ENCODE measurements around the gene SLX4IP.

SLX4IP gene

GRCh38 chr20:10578607-10579006 lies 143.5 kb downstream of the SLX4IP start (continued):
- TF ChIP-seq ZSCAN16 (tag by site-specific recombination; IDR thresholded peaks at IDR 0.05) (no peak), ZXDB (tag by site-specific recombination; IDR thresholded peaks at IDR 0.05) (0 out of 2 replicates have a peak, but pooled peaks have one; percentile 40), ZNF248 (tag by site-specific recombination; IDR thresholded peaks at IDR 0.05) (no peak), WT1 (tag by site-specific recombination; IDR thresholded peaks at IDR 0.05) (no peak), ZNF133 (tag by site-specific recombination; IDR thresholded peaks at IDR 0.05) (no peak), ZNF112 (tag by site-specific recombination; IDR thresholded peaks at IDR 0.05) (no peak), HOXC10 (CRISPR knock-in tag; IDR thresholded peaks at IDR 0.05) (no peak), ZBTB21 (tag by site-specific recombination; IDR thresholded peaks at IDR 0.05) (no peak)

GRCh38 chr20:10579942-10580341 lies 144.8 kb downstream of the SLX4IP start:
- Histone ChIP-seq H3K36me3 (ENCODE audit: control insufficient read depth in 2 of 2, insufficient read depth in 1 of 2, low read length in 2 of 2) (no peaks in the 10 kb centered on the region), H3K4me3 (ENCODE audit: low read depth, low read length) (no peak overlapping the region), H3K4me1 (ENCODE audit: control insufficient read depth, insufficient read depth, low read length) (peaks cover 21% of the 10 kb centered on the region), H3K9me3 (ENCODE audit: control insufficient read depth, insufficient read depth, low read depth, low read length) (no peaks in the 10 kb centered on the region), H3K27ac (ENCODE audit: extremely low read depth, low read depth, low read length) (no peak overlapping the region)
- TF ChIP-seq ZNF221 (tag by site-specific recombination; IDR thresholded peaks at IDR 0.05; ENCODE audit: borderline replicate concordance) (no peak), KLF10 (tag by site-specific recombination; IDR thresholded peaks at IDR 0.05) (no peak), ZNF510 (tag by site-specific recombination; IDR thresholded peaks at IDR 0.05; ENCODE audit: insufficient replicate concordance) (no peak), ZNF280C (tag by site-specific recombination; IDR thresholded peaks at IDR 0.05) (no peak), SP3 (tag by site-specific recombination; IDR thresholded peaks at IDR 0.05) (no peak), HIC1 (tag by site-specific recombination; IDR thresholded peaks at IDR 0.05) (no peak), INSM2 (tag by site-specific recombination; IDR thresholded peaks at IDR 0.05) (no peak), ZNF155 (tag by site-specific recombination; IDR thresholded peaks at IDR 0.05) (no peak), ZSCAN5A (tag by site-specific recombination; IDR thresholded peaks at IDR 0.05) (no peak), ZNF202 (tag by site-specific recombination; IDR thresholded peaks at IDR 0.05; ENCODE audit: borderline replicate concordance) (no peak), ZNF157 (tag by site-specific recombination; IDR thresholded peaks at IDR 0.05) (no peak), ZNF302 (tag by site-specific recombination; IDR thresholded peaks at IDR 0.05; ENCODE audit: low read depth) (no peak), ZNF555 (tag by site-specific recombination; conservative IDR thresholded peaks at IDR 0.05) (no peak), ZNF677 (tag by site-specific recombination; IDR thresholded peaks at IDR 0.05) (no peak), ZNF148 (tag by site-specific recombination; IDR thresholded peaks at IDR 0.05; ENCODE audit: borderline replicate concordance) (no peak), KLF1 (tag by site-specific recombination; IDR thresholded peaks at IDR 0.05) (no peak), ZFHX2 (tag by site-specific recombination; conservative IDR thresholded peaks at IDR 0.05) (no peak), ZNF747 (tag by site-specific recombination; IDR thresholded peaks at IDR 0.05) (no peak), ZNF37A (tag by site-specific recombination; IDR thresholded peaks at IDR 0.05) (no peak), ZNF391 (tag by site-specific recombination; IDR thresholded peaks at IDR 0.05; ENCODE audit: borderline replicate concordance, low read depth) (no peak)
- ChIA-PET POLR2A (interaction anchor here (1.7 kb wide), 1 partner anchor 92 kb away, joined by 4 read pairs; no protein-coding TSS in a partner anchor), CTCF (no interaction called here)

All from HEK293 (cell line).